COLO829 (cell line): Measurements from ENCODE around the gene HMX1.

Source experiments
- DNase-seq: peaks from one replicate; pipeline ENCODE4 v3.0.0; 2012; ENCODE audit warnings: low spot score

Gene HMX1

GRCh38 chr4:8891646-8892555 lies 20.3 kb upstream of the HMX1 start:
- no peak for DNase-seq

GRCh38 chr4:8891255-8891645 lies 19.6 kb upstream of the HMX1 start:
- no peak for DNase-seq

GRCh38 chr4:8888856-8889255 lies 17.2 kb upstream of the HMX1 start:
- no peak for DNase-seq

- DNase-seq = no peak
Measured at GRCh38 chr4:8886612-8887406, 15.2 kb upstream of the HMX1 start.

GRCh38 chr4:8882239-8882638 lies 10.6 kb upstream of the HMX1 start:
- no peak for DNase-seq

- no peak for DNase-seq
Measured at GRCh38 chr4:8880851-8881250, 9.2 kb upstream of the HMX1 start.

- no peak for DNase-seq
Measured at GRCh38 chr4:8879574-8879973, 7.9 kb upstream of the HMX1 start.

- no peak for DNase-seq
Measured at GRCh38 chr4:8878421-8878820, 6.8 kb upstream of the HMX1 start.

GRCh38 chr4:8877780-8878040 lies 6.1 kb upstream of the HMX1 start:
- DNase-seq = no peak

- DNase-seq = no peak
Measured at GRCh38 chr4:8876982-8877779, 5.5 kb upstream of the HMX1 start.

GRCh38 chr4:8874896-8875680 lies 3.4 kb upstream of the HMX1 start:
- DNase-seq = no peak

GRCh38 chr4:8874003-8874895 lies 2.6 kb upstream of the HMX1 start:
- no peak for DNase-seq

- DNase-seq = no peak
Measured at GRCh38 chr4:8872402-8873291, 1.0 kb upstream of the HMX1 start.

- no peak for DNase-seq
Measured at GRCh38 chr4:8870647-8871416, 807 bp downstream of the HMX1 start.

GRCh38 chr4:8869898-8870646 lies 1.6 kb downstream of the HMX1 start:
- no peak for DNase-seq

GRCh38 chr4:8869002-8869897 lies 2.4 kb downstream of the HMX1 start:
- no peak for DNase-seq

- no peak for DNase-seq
Measured at GRCh38 chr4:8868321-8869001, 3.2 kb downstream of the HMX1 start.
